D341Med (cell line): Measurements from ENCODE around the gene FBXO44.

ENCODE experiments used
- DNase-seq: peaks from one replicate; pipeline ENCODE4 v3.0.0; 2012; ENCODE audit warnings: low spot score

The FBXO44 gene

DNA sequence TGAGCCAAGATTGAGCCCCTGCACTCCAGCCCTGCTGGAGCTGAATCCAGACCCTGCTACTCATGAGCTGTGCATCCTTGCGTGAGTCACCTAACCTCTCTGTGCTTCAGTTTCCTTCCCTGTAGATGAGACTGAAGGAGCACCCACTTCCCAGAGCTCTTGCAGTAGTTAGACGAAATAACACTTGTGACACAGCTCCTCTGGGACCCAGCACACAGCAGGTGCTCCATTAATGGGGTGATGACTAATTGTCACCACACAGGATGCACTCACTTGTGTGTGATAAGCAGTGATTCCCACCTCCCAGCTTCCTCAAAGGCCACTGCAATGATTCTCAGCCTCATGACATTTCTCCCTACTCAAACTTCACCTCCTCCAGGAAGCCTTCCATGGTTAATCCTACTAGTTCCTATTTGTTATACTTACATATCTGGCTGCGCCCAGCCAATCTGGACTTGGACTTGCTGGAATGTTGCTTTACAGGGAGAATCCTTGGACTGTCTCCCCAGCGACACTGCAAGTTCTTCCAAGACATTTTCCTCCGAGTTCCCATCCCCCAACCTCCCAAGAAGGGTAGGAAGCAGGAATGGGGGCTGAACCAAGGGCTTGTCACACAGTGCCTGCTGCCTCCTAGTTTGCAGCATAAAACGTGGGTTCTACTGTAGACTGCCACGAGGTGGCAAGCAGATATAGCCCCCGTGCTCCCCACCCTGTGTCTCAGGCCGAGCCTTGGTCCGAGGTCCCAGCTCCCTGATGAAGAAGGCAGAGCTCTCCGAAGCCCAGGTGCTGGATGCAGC lies 54.1 kb downstream of the FBXO44 start:
- no peak for DNase-seq

GRCh38 chr1:11711490-11711889 lies 56.8 kb downstream of the FBXO44 start:
- DNase-seq = no peak

DNA sequence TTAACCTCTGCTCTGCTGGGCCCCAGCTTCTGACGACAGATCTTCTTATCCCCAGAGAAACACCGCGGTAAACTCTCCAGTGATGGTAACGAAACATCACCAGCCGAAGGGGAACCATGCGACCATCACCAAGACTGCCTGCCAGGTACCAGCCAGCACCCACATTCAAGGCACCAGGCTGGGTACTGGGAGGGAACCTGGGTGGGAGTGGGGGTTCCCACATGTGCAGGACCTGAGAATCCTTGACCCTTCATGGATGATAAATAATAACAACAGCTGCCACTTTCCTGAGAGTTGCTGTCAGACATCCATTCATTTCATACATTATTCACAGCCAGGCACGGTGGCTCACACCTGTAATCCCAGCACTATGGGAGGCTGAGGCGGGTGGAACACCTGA lies 57.6 kb downstream of the FBXO44 start:
- no peak for DNase-seq
